ENCODE measurements around the gene BPNT1. TPM values are rescaled to one million over a fixed set of nuclear protein-coding genes. Genes with fewer than 3 reads are reported as not detected.
"Not testable (repeated sequence)": the region's sequence is repeated elsewhere in the genome, so short reads cannot be mapped to it uniquely, and the experiment has no call there.

Gene BPNT1
- total RNA-seq, 1 donor from 2014 or later, result 26.5 TPM

- intact Hi-C loops (cut with DNase I), result no loop called here
These were observed 29.5 kb upstream of the BPNT1 start for GRCh38 chr1:220119043-220119512.

GRCh38 chr1:220113136-220113695 is 23.6 kb upstream of the BPNT1 start:
- Histone ChIP-seq H3K4me3 (no peak overlapping the region), H3K27ac (no peak overlapping the region), H3K9me3 (no peaks in the 10 kb centered on the region), H3K36me3 (peaks cover 0 to 52% of the 10 kb centered on the region in 2 donors), H3K4me1 (no peaks in the 10 kb centered on the region), H3K27me3 (no peaks in the 10 kb centered on the region)
- DNase-seq (ENCODE audit: extremely low spot score in 2 of 2), result no peak
- intact Hi-C loops (cut with DNase I), result no loop called here
- TF ChIP-seq POLR2A (IDR thresholded peaks at IDR 0.05) (no peak), CTCF (IDR thresholded peaks at IDR 0.05) (peak in 1 of 3 experiments; percentile 20)

More at GRCh38 chr1:220119043-220119512, 29.5 kb upstream of the BPNT1 start:
- no peak for TF ChIP-seq CTCF (IDR thresholded peaks at IDR 0.05)
- no peak for TF ChIP-seq POLR2A (IDR thresholded peaks at IDR 0.05)
- TF ChIP-seq POLR2AphosphoS5 (IDR thresholded peaks at IDR 0.05; ENCODE audit: insufficient read depth in 1 of 2, low read depth in 1 of 2), result no peak
- peaks cover 0 to 15% of the 10 kb centered on the region in 2 donors for H3K36me3 ChIP-seq
- no peak overlapping the region for H3K4me3 ChIP-seq
- H3K4me1 ChIP-seq, result no peaks in the 10 kb centered on the region
- no peak for DNase-seq (ENCODE audit: extremely low spot score in 2 of 2)
- H3K9me3 ChIP-seq, result no peaks in the 10 kb centered on the region
- no peak overlapping the region for H3K27ac ChIP-seq
- H3K27me3 ChIP-seq, result no peaks in the 10 kb centered on the region

- peaks cover 0 to 57% of the 10 kb centered on the region in 2 donors for H3K36me3 ChIP-seq
These were observed 23.0 kb upstream of the BPNT1 start for GRCh38 chr1:220112600-220112999.

GRCh38 chr1:220110473-220110872 is 20.9 kb upstream of the BPNT1 start:
- intact Hi-C loops (cut with DNase I), result not testable (repeated sequence)

More at GRCh38 chr1:220112600-220112999, 23.0 kb upstream of the BPNT1 start:
- H3K4me1 ChIP-seq; DNase-seq (ENCODE audit: extremely low spot score in 2 of 2); H3K9me3 ChIP-seq; H3K27ac ChIP-seq; H3K27me3 ChIP-seq; intact Hi-C loops (cut with DNase I); H3K4me3 ChIP-seq: not testable (repeated sequence)

GRCh38 chr1:220099826-220100225 is 10.2 kb upstream of the BPNT1 start:
- intact Hi-C loops (cut with DNase I), result no loop called here
- Histone ChIP-seq H3K4me1 (peaks cover 20% of the 10 kb centered on the region), H3K4me3 (no peak overlapping the region), H3K9me3 (no peaks in the 10 kb centered on the region), H3K27me3 (no peaks in the 10 kb centered on the region), H3K36me3 (peaks cover 0 to 55% of the 10 kb centered on the region in 2 donors), H3K27ac (no peak overlapping the region)
- TF ChIP-seq POLR2A (IDR thresholded peaks at IDR 0.05) (no peak), POLR2AphosphoS5 (IDR thresholded peaks at IDR 0.05; ENCODE audit: insufficient read depth in 1 of 2, low read depth in 1 of 2) (no peak), CTCF (IDR thresholded peaks at IDR 0.05) (no peak)
- DNase-seq (ENCODE audit: extremely low spot score in 2 of 2), result no peak

More at GRCh38 chr1:220110473-220110872, 20.9 kb upstream of the BPNT1 start:
- not testable (repeated sequence) for H3K4me3 ChIP-seq; H3K9me3 ChIP-seq; H3K4me1 ChIP-seq; H3K27me3 ChIP-seq; H3K27ac ChIP-seq; DNase-seq (ENCODE audit: extremely low spot score in 2 of 2)
- peaks cover 0 to 64% of the 10 kb centered on the region in 2 donors for H3K36me3 ChIP-seq
